Tibial artery (tissue), 4 donors: ENCODE data around the gene LARP4B.
A peak's percentile ranks its signal among the peaks of the same experiment; 100 is the strongest.

Source experiments
- DNase-seq, 2 donors: peaks; one replicate each; pipeline ENCODE4 v3.0.0-alpha.2; 2019
- H3K27ac ChIP-seq, 2 donors: fragments of 200-600 bp; sonication (generic) in 1 of 2; 1 replicate in 1 of 2; 2 replicates in 1 of 2; pipeline ENCODE4 v1.5.1; 2018 to 2019; ENCODE audit warnings: mild to moderate bottlenecking in 1 of 2
- H3K27me3 ChIP-seq, 2 donors: fragments of 200-600 bp; sonication (generic) in 1 of 2; one replicate each; pipeline versions ENCODE4 v1.5.1 to v1.6.0; 2016 to 2019
- H3K36me3 ChIP-seq, 3 donors: fragments of 200-600 bp; sonication (generic) in 2 of 3; one replicate each; pipeline ENCODE4 v1.5.1; 2016 to 2019; ENCODE audit warnings: mild to moderate bottlenecking in 2 of 3
- H3K4me1 ChIP-seq, 4 donors: fragments of 200-600 bp; sonication (generic) in 2 of 4; 1 replicate in 3 of 4; 2 replicates in 1 of 4; pipeline ENCODE4 v1.5.1; 2016 to 2019
- H3K4me3 ChIP-seq, 2 donors: fragments of 200-600 bp; sonication (generic) in 1 of 2; 1 replicate in 1 of 2; 2 replicates in 1 of 2; pipeline ENCODE4 v1.5.1; 2018 to 2019; ENCODE audit warnings: mild to moderate bottlenecking in 2 of 2
- H3K9me3 ChIP-seq, 3 donors: fragments of 200-600 bp; sonication (generic) in 1 of 3; one replicate each; pipeline ENCODE4 v1.5.1; 2016 to 2019
- intact Hi-C: fragments of 100-400 bp; cut with DNase I; formaldehyde crosslinking; loops from one replicate; pipeline ENCODE4 v1.15.0; 2023; ENCODE audit warnings: low total_unique reads
- TF ChIP-seq, protein P1 (sequence below), 2 experiments: fragments of 200-600 bp in 1 of 2; fragments of 450-650 bp in 1 of 2; IDR thresholded peaks; one replicate each; pipeline ENCODE4 v1.5.1; 2017 to 2019; ENCODE audit warnings: antibody characterized with exemption in 2 of 2, mild to moderate bottlenecking in 1 of 2, moderate library complexity in 1 of 2

LARP4B gene

DNA sequence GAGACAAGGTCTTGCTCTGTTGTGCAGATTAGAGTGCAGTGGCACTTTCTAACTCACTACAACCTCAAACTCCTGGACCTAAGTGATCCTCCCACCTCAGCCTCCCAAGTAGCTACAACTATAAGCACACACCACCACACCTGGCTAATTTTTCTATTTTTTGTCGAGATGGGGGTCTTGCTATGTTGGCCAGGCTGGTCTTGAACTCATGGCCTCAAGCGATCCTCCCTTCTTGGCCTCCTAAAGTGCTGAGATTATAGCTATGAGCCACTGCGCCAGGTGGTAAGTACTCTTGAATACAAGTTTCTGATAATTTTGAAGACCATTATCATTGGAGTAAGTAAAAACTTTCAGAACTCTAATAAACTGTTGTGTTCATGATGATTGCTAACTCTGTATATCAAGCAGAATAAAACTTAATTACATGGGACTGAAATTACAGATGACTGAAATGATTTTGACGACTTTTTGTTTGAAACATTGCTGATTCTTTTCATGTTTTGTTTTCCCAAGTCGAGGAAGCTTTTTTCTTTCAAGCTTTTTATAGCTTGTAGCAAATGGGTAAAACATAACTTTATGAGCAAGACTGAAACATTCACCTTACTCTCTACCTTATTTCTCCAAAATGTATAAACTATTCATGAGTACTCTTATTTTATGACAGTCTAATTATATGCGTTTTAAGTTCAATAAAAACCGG lies 14.6 kb downstream of the LARP4B start:
- Histone ChIP-seq H3K27ac (no peak overlapping the region), H3K4me3 (no peak overlapping the region), H3K9me3 (no peaks in the 10 kb centered on the region), H3K27me3 (no peaks in the 10 kb centered on the region), H3K36me3 (no peaks in the 10 kb centered on the region), H3K4me1 (peaks cover 0 to 5% (median 0%) of the 10 kb centered on the region in 4 donors)
- TF ChIP-seq, protein P1, sequence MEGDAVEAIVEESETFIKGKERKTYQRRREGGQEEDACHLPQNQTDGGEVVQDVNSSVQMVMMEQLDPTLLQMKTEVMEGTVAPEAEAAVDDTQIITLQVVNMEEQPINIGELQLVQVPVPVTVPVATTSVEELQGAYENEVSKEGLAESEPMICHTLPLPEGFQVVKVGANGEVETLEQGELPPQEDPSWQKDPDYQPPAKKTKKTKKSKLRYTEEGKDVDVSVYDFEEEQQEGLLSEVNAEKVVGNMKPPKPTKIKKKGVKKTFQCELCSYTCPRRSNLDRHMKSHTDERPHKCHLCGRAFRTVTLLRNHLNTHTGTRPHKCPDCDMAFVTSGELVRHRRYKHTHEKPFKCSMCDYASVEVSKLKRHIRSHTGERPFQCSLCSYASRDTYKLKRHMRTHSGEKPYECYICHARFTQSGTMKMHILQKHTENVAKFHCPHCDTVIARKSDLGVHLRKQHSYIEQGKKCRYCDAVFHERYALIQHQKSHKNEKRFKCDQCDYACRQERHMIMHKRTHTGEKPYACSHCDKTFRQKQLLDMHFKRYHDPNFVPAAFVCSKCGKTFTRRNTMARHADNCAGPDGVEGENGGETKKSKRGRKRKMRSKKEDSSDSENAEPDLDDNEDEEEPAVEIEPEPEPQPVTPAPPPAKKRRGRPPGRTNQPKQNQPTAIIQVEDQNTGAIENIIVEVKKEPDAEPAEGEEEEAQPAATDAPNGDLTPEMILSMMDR (IDR thresholded peaks at IDR 0.05), result no peak
- DNase-seq, result no peak
- intact Hi-C loops, result no loop called here

DNA sequence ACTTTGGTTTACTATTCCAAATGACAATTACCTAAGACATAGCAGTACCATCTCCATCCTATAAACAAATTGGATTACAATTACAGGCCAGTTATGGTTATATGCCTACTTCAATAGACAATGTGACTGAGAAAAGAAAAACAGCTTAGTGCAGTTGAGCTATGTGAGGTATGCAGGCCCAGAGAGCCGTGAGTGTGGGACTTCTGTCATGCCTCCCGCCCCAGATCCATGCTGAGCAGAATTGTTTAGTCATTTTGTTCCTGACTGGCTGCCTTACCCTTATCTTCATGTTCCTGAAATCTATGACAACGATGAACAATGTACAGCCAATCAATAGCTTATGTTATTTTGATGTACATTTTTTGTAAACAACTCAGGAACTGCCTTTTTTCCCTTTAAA lies 21.7 kb downstream of the LARP4B start:
- peak overlapping the region; percentile 29 to 63 for H3K27ac ChIP-seq
- H3K27me3 ChIP-seq, result no peaks in the 10 kb centered on the region
- DNase-seq, result no peak
- intact Hi-C loops, result no loop called here
- peaks cover 0 to 13% (median 10%) of the 10 kb centered on the region in 3 donors for H3K36me3 ChIP-seq
- H3K4me1 ChIP-seq, result peaks cover 0 to 19% (median 5%) of the 10 kb centered on the region in 4 donors
- TF ChIP-seq, protein P1 (IDR thresholded peaks at IDR 0.05), result no peak
- H3K9me3 ChIP-seq, result no peaks in the 10 kb centered on the region
- no peak overlapping the region for H3K4me3 ChIP-seq

DNA sequence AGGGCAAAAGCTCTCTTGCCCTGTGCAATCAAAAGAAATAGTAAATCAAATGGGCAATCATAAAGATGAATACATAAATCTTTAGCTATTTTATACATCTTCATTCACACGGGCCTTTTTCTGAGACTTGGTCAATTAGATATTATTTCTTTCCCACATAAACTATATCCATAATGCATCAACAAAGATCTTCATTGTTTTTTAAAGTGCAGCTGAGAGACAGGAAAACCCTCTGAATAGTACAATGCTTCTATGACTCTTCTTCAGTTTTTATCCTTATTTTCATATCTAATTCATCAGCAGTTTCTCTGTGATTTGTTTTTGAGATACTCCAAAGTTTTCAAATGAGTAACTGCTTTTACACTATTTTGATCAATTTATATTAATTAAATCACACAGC lies 25.5 kb downstream of the LARP4B start:
- no peaks in the 10 kb centered on the region for H3K9me3 ChIP-seq
- H3K4me1 ChIP-seq, result peaks cover 0 to 19% (median 5%) of the 10 kb centered on the region in 4 donors
- no peak overlapping the region for H3K27ac ChIP-seq
- no peak for DNase-seq
- no peak overlapping the region for H3K4me3 ChIP-seq
- intact Hi-C loops, result no loop called here
- H3K27me3 ChIP-seq, result no peaks in the 10 kb centered on the region
- peaks cover 0 to 13% (median 10%) of the 10 kb centered on the region in 3 donors for H3K36me3 ChIP-seq
- TF ChIP-seq, protein P1 (IDR thresholded peaks at IDR 0.05), result no peak

DNA sequence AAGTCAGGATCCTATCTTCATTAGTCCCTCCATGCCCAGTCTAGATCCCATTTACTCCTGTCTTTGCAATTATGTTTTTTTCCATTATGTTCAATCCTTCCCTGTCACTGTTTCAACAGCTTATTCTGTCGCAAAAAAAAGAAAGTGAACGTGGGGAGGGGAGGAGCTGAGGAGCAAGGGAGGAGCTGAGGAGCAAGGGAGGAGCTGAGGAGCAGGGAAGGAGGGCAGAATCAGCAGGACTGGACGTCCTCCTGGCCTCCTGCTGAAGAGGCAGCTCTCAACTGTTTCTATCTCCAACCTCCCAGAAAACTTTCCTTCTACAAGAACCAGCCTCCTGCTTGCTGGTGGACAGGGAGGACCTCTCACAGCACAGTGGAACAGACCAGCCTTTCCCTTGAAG lies 26.0 kb downstream of the LARP4B start:
- Histone ChIP-seq H3K36me3 (peaks cover 0 to 13% (median 10%) of the 10 kb centered on the region in 3 donors), H3K4me1 (peaks cover 0 to 14% (median 5%) of the 10 kb centered on the region in 4 donors), H3K4me3 (no peak overlapping the region), H3K27ac (no peak overlapping the region), H3K9me3 (no peaks in the 10 kb centered on the region), H3K27me3 (no peaks in the 10 kb centered on the region)
- intact Hi-C loops, result no loop called here
- no peak for DNase-seq
- TF ChIP-seq, protein P1 (IDR thresholded peaks at IDR 0.05), result no peak

DNA sequence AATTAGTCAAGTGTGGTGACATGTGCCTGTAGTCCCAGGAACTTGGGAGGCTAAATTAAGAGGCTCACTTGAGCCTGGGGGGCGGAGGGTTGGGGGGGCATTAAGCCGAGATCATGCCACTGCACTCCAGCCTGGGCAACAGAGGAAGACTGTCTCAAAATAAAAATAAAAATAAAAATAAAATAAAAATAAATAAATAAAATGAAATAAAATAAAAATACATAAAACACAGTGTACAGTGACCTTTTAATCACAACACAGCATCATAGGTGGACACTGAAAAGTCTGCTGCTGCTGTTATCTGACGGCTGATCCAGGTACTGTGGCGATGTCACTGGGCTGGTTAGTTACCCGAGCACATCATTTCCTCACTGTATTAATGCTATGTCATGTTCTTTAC lies 27.1 kb downstream of the LARP4B start:
- TF ChIP-seq, protein P1 (IDR thresholded peaks at IDR 0.05), result no peak
- H3K4me1 ChIP-seq, result peaks cover 0 to 6% (median 0%) of the 10 kb centered on the region in 4 donors
- no peak overlapping the region for H3K27ac ChIP-seq
- peaks cover 0 to 13% (median 10%) of the 10 kb centered on the region in 3 donors for H3K36me3 ChIP-seq
- H3K27me3 ChIP-seq, result no peaks in the 10 kb centered on the region
- H3K9me3 ChIP-seq, result no peaks in the 10 kb centered on the region
- no peak for DNase-seq
- no peak overlapping the region for H3K4me3 ChIP-seq
- intact Hi-C loops, result no loop called here
